HUES6 (cell line): ENCODE results near the gene AREG.

Experiments used
- H3K27ac ChIP-seq: 2 replicates; pipeline ENCODE4 v1.7.0; 2013; ENCODE audit warnings: low read depth, mild to moderate bottlenecking, low read length, inconsistent platforms
- H3K27me3 ChIP-seq: 2 replicates; pipeline ENCODE4 v1.6.1; 2013; ENCODE audit warnings: low read length; ENCODE audit not compliant: control insufficient read depth, insufficient read depth
- H3K36me3 ChIP-seq: 2 replicates; pipeline ENCODE4 v1.6.1; 2013; ENCODE audit warnings: low read length; ENCODE audit not compliant: control insufficient read depth, insufficient read depth
- H3K4me1 ChIP-seq: 2 replicates; pipeline ENCODE4 v1.6.1; 2013; ENCODE audit warnings: low read length; ENCODE audit not compliant: control insufficient read depth, insufficient read depth
- H3K4me3 ChIP-seq: 2 replicates; pipeline ENCODE4 v1.5.1; 2013; ENCODE audit warnings: low read depth, low read length
- H3K9ac ChIP-seq: one replicate; pipeline ENCODE4 v1.6.1; 2013; ENCODE audit warnings: mild to moderate bottlenecking, low read length
- H3K9me3 ChIP-seq: 2 replicates; pipeline ENCODE4 v1.6.1; 2013; ENCODE audit warnings: low read depth, low read length; ENCODE audit not compliant: control insufficient read depth, insufficient read depth

AREG gene

DNA sequence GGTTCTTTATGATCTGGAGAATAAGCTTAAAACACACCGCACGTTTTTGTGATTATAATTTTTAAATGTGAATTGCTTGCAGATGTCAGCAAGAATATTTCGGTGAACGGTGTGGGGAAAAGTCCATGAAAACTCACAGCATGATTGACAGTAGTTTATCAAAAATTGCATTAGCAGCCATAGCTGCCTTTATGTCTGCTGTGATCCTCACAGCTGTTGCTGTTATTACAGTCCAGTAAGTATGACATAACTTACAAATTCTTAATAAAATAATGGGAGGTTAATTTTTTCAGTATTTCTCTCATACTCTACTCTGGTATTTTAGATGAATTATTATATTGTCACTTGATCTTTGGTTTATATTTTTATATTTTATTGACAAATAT, 5.4 kb downstream of the AREG start:
- Histone ChIP-seq H3K4me3 (no peak overlapping the region), H3K27ac (no peak overlapping the region), H3K9me3 (no peaks in the 10 kb centered on the region), H3K9ac (no peak overlapping the region), H3K27me3 (peaks cover 23% of the 10 kb centered on the region), H3K4me1 (peaks cover 11% of the 10 kb centered on the region; the same call in 1 of the 2 replicates), H3K36me3 (no peaks in the 10 kb centered on the region)

- no peak overlapping the region for H3K9ac ChIP-seq
- H3K4me3 ChIP-seq = no peak overlapping the region
- no peaks in the 10 kb centered on the region for H3K36me3 ChIP-seq
These were observed 6.3 kb downstream of the AREG start for GRCh38 chr4:74451214-74451661.

DNA sequence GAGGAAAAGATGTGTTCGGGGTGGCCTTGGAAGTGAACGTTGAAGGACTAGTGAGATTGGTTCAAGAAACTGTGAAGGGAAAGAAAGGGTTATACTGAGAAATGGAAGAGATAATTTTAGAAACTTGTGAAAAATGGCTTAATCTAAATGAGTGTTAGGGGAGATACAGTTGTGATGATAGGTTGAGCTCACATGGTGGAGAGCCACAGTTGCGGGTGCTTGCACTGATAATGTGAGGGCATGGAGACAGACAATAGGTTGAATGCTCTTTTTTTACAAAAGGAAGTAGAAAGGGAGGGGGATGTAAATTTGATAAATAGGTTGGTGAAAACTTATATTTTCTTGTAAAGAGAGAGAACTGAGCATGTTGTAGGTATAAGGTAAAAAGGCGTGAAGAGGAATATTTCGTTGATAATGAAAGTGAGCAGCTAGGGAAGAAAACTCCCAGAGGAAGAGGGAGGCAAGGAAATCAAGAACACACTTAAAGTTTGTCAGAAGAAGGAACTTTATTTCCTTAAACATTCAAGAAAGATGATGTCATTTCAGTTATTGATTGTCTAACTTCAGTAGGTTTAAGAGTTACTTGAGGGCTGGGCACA, 8.2 kb downstream of the AREG start:
- Histone ChIP-seq H3K36me3 (no peaks in the 10 kb centered on the region), H3K27ac (no peak overlapping the region), H3K9me3 (no peaks in the 10 kb centered on the region), H3K9ac (no peak overlapping the region), H3K27me3 (no peaks in the 10 kb centered on the region), H3K4me3 (no peak overlapping the region), H3K4me1 (peaks cover 11% of the 10 kb centered on the region; the same call in 1 of the 2 replicates)

More at GRCh38 chr4:74451214-74451661, 6.3 kb downstream of the AREG start:
- no peaks in the 10 kb centered on the region for H3K9me3 ChIP-seq
- H3K27me3 ChIP-seq = peaks cover 16% of the 10 kb centered on the region
- peaks cover 11% of the 10 kb centered on the region; the same call in 1 of the 2 replicates for H3K4me1 ChIP-seq
- no peak overlapping the region for H3K27ac ChIP-seq

DNA sequence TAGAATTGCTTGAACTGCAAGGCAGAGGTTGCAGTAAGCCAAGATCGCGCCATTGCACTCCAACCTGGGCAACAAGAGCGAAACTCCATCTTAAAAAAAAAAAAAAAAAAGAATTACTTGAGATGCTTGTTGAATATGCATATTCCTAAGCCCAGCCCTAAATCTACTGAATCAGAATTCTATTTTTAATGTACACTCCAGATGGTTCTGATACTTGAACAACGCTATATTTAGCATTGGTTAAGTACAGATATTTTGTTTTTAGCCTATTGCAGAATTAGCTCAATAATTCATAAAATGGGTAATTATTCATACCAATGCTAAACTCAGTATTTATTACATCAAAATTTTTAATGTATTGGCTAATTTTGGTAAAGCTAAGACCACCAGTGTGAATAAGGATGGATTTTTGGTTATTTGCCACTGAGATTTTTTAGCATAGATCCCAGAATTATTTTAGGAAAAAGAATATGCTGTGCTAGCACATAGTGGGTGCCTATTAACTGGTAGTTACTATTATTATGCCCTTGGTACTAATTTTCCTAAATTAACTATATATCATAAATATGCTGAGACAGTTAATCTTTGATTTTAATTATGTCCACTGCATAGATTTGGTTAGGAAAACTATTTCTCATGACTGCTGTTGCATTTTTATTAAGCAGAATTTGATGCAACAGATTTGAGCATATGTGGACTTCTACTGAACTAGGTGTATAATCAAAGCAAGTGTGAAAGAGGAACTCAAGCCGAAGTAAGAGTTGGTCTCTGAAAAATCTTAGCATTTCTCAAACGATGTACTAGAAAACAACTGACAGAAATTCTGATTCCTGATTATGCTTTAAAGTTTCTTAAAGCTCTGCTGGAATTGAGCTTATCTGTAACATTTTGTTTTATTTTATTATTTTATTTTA, 9.2 kb downstream of the AREG start:
- Histone ChIP-seq H3K27ac (no peak overlapping the region), H3K9me3 (no peaks in the 10 kb centered on the region), H3K4me1 (peaks cover 11% of the 10 kb centered on the region; the same call in 1 of the 2 replicates), H3K27me3 (no peaks in the 10 kb centered on the region), H3K9ac (no peak overlapping the region), H3K36me3 (no peaks in the 10 kb centered on the region), H3K4me3 (no peak overlapping the region)

GRCh38 chr4:74455361-74456055, 10.6 kb downstream of the AREG start:
- Histone ChIP-seq H3K27me3 (no peaks in the 10 kb centered on the region), H3K36me3 (no peaks in the 10 kb centered on the region), H3K4me3 (no peak overlapping the region), H3K4me1 (peaks cover 8% of the 10 kb centered on the region; the same call in 1 of the 2 replicates), H3K9me3 (no peaks in the 10 kb centered on the region), H3K9ac (no peak overlapping the region), H3K27ac (no peak overlapping the region)

DNA sequence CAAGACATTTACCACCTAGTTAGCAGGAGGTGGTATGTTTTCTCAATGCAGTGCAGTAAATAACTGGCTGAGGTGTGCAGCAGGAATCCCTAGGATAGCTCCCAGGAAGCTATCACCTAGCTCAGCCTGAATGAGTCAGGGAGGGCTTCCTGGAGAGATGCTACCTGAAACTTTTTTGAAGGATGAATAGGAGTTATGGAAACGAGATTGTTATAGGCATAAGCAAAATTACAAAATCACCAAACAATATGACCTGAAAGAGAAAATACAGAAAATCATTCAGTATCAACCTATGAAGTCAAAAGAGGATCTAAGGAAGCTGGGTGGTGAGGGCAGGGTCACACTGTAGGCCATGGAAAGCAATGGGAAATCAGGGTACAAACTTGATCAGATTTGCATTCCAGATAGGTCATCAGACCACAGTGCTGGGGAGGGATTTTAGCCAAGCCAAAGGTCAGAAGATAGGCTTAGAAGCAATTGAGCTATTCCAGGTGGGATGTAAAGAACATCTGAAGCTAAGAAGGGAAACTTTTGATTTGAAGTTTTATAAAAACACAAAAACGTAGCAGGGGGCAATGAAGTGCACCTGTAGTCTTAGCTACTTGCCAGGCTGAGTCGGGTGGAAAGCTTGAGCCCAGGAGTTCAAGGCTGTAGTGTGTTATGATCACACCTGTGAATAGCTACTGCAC, 11.3 kb downstream of the AREG start:
- Histone ChIP-seq H3K27me3 (no peaks in the 10 kb centered on the region), H3K4me3 (no peak overlapping the region), H3K4me1 (peaks cover 3% of the 10 kb centered on the region; the same call in 1 of the 2 replicates), H3K9ac (no peak overlapping the region), H3K27ac (no peak overlapping the region), H3K9me3 (no peaks in the 10 kb centered on the region), H3K36me3 (no peaks in the 10 kb centered on the region)

- Histone ChIP-seq H3K9ac (no peak overlapping the region), H3K27me3 (no peaks in the 10 kb centered on the region), H3K27ac (no peak overlapping the region), H3K36me3 (no peaks in the 10 kb centered on the region), H3K9me3 (no peaks in the 10 kb centered on the region), H3K4me1 (no peaks in the 10 kb centered on the region), H3K4me3 (no peak overlapping the region)
These were observed 12.0 kb downstream of the AREG start for GRCh38 chr4:74456849-74457395.

DNA sequence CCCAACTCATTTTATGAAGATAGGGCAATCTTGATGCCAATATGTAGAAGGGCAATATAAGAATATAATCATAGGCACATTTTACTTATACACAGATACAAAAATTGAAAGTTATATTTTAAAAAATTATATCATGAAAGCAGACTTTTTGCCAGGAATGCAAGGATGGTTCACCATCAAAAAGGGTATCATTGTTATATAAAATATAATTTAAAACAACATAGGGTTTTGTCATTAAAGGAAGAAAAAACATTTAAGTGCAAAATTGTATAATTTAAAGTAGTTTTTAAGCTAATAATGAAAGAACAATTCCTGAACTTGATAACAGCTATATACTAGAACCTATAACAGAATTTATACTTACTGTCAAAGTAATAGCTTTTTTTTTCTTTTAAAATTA, 15.9 kb downstream of the AREG start:
- H3K27ac ChIP-seq = no peak overlapping the region
- no peaks in the 10 kb centered on the region for H3K9me3 ChIP-seq
- H3K36me3 ChIP-seq = no peaks in the 10 kb centered on the region
- no peak overlapping the region for H3K4me3 ChIP-seq
- no peaks in the 10 kb centered on the region for H3K27me3 ChIP-seq
- H3K4me1 ChIP-seq = no peaks in the 10 kb centered on the region
- no peak overlapping the region for H3K9ac ChIP-seq

DNA sequence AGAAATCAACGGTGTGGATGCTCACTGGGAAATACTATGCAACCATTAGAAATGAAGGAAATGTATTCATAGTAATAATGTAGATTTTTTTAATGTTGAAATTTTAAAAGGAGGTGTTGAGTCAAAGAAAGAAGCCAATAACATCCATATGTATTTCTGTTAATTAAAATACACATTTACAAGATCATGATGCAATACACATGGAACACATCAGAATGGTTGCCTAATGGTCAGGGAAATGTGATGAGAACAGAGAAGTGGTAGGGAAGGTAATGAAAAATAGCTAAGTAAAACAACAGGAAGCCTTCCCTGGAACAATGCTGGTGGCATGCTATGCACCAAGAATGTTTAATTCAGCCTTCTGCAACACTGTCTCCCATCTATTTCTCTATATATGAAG, 18.2 kb downstream of the AREG start:
- Histone ChIP-seq H3K9me3 (no peaks in the 10 kb centered on the region), H3K9ac (no peak overlapping the region), H3K4me3 (no peak overlapping the region), H3K27ac (no peak overlapping the region), H3K36me3 (no peaks in the 10 kb centered on the region), H3K4me1 (no peaks in the 10 kb centered on the region), H3K27me3 (no peaks in the 10 kb centered on the region)

DNA sequence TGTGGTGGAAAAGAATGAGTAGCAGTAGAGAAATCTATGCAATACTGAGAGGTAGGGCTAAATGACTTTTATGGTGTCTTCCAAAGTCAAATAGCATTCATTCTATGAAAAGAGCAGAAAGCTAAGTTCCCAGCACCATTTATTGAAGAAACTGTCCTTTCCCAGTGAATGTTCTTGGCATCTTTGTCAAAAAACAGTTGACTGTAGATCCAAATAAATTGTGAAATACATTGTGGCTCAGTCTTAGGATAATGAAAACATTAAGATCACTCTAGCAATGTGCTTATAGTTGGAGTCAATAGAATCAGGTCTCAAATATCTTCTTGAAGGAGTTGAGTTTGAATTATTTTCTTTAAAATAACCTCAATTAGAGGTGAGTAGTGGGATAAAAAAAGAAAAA, 19.4 kb downstream of the AREG start:
- no peaks in the 10 kb centered on the region for H3K9me3 ChIP-seq
- no peaks in the 10 kb centered on the region for H3K36me3 ChIP-seq
- H3K27ac ChIP-seq = no peak overlapping the region
- H3K4me3 ChIP-seq = no peak overlapping the region
- no peaks in the 10 kb centered on the region for H3K27me3 ChIP-seq
- H3K4me1 ChIP-seq = no peaks in the 10 kb centered on the region
- H3K9ac ChIP-seq = no peak overlapping the region
